Measurements from ENCODE around the gene UMODL1.

DNA sequence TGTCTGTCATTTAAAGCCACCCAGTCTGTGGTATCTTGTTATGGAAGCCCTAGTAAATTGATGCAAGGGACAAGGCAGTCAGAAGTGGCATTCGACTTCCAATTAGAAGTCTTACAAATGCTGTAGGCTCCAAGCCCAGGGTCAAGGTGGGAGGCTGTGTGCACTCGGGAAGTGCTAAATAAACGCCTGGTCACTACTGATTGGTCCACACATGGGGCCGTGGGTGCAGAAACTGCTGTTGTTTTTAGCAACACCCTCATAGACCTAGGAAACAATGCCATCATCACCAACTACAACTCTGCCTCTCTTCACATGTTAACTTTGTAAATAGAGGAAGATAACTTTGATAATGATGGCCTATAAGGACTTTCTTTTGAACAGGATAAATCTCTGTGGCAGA, 40.8 kb upstream of the UMODL1 start:
- TF ChIP-seq, protein P1, sequence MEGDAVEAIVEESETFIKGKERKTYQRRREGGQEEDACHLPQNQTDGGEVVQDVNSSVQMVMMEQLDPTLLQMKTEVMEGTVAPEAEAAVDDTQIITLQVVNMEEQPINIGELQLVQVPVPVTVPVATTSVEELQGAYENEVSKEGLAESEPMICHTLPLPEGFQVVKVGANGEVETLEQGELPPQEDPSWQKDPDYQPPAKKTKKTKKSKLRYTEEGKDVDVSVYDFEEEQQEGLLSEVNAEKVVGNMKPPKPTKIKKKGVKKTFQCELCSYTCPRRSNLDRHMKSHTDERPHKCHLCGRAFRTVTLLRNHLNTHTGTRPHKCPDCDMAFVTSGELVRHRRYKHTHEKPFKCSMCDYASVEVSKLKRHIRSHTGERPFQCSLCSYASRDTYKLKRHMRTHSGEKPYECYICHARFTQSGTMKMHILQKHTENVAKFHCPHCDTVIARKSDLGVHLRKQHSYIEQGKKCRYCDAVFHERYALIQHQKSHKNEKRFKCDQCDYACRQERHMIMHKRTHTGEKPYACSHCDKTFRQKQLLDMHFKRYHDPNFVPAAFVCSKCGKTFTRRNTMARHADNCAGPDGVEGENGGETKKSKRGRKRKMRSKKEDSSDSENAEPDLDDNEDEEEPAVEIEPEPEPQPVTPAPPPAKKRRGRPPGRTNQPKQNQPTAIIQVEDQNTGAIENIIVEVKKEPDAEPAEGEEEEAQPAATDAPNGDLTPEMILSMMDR (IDR thresholded peaks at IDR 0.05; ENCODE audit: low read depth, low read length): no peak
- TF ChIP-seq MYC (IDR thresholded peaks at IDR 0.05; ENCODE audit: low read depth, low read length) (no peak), POLR2A (IDR thresholded peaks at IDR 0.05; ENCODE audit: extremely low read depth, insufficient read length) (no peak)
- TF ChIP-seq, protein P2, sequence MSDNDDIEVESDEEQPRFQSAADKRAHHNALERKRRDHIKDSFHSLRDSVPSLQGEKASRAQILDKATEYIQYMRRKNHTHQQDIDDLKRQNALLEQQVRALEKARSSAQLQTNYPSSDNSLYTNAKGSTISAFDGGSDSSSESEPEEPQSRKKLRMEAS (IDR thresholded peaks at IDR 0.05; ENCODE audit: low read depth, low read length): no peak

Measured in NB4 (cell line).